HG03457 (cell line): ENCODE measurements around the gene STX8.

Source experiments
- ATAC-seq: cut with Tn5 transposase; IDR thresholded peaks from one replicate; pipeline ENCODE4 v1.9.1; 2021; ENCODE audit warnings: moderate number of reproducible peaks; ENCODE audit not compliant: unreplicated experiment

The STX8 gene

DNA sequence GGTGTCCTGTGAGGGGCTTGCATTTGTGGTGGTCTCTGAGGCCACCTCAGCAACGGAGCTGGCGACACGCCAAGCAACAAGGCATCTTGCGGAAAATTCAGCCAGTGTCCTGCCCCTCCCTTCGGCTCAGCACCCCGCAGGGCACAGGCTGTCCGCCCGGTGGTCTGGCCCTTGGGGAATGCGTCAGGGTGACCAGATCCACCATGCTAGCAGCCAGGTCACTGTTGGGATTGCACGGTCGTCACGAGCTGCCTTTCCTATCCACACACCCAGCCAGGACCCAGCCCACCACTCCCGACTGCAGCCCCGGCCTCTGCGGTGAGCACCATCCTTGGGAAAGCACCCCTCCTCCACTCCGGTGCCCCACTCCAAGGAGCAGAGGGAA lies 333.1 kb downstream of the STX8 start:
- no peak for ATAC-seq

DNA sequence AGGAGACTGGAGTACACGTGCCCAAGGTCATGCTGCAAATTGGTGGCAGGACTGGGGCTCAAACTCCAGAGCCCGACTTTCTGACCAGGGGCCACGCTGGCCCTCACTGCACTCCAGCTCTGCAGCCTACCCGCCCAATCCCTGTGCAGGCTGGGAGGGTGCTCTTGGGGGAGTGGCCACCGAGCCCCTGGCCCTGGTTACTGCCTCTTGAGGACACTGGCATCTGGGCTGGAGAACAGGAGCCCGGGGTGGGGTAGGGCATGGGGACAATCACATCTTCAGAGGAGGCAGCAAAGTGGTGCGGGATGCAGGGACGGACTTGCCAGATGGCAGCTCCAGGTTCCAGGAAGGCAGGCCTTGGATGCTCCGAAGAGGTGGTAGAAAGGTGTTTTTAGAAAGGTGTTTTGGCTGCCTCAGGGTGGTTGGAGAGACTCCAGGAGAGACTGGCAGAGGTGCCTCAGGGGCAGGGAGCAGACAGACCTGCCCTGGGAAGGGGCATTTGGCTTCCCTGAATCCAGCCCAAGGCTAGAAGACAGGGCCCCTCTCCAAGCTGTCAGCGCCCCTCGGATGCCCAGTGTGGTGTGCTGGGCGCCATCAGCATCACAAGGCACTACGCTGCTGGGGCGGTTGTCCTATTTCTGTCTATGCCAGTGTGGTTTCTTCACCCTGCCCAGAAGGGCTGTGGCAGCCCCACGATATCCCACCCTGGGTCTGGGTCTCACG lies 333.7 kb downstream of the STX8 start:
- no peak for ATAC-seq

DNA sequence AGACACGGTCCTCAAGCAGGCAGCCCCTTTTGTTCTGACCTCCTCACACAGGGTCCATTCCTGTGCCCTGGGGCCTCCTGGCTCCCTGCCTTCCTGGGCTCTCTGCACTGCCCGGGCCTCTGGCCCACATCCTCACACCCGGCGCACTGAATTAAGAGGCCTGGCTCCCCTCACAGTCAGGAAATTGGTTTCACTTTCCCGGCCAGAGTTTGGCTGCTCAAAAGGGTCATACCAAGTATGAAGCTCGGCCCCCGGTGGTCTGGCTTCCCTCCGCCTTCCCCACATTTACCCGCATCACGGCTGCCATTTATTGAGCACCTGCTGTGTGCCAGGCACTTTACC lies 334.3 kb downstream of the STX8 start:
- no peak for ATAC-seq

DNA sequence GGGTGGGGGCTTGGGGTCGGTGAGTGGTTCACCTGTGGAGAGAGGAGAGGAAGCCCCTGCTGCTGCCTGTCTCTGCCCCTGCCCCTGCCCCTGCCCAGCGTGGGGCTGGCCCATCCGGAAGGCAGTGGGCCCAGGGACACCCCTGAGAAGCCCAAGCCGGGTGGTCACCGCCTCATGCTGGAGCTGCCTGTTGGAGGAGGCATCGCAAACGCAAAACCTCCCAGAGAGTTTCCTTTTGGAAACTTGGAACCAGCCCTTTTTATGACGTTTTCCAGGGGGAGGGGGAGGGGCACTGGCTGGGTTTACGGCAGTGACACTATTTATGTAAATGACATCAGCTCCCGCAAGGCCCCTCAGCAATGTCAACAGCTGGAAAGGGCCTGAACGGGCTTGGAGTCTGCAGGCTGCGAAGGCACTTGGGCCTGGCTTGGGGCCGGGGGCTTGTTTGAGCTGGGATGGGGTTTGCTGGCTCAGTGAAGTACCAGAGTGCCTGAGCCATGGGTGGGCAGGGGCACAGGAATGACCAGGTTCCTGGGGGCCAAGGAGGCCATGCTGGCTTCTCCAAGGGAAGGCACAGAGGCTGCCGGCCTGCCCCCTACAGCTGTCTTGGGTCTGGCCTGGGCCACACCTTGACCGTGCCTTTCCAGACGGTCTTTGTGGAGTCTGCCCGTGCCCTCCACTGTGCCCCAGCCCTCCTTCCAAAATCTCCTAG lies 334.8 kb downstream of the STX8 start:
- no peak for ATAC-seq

DNA sequence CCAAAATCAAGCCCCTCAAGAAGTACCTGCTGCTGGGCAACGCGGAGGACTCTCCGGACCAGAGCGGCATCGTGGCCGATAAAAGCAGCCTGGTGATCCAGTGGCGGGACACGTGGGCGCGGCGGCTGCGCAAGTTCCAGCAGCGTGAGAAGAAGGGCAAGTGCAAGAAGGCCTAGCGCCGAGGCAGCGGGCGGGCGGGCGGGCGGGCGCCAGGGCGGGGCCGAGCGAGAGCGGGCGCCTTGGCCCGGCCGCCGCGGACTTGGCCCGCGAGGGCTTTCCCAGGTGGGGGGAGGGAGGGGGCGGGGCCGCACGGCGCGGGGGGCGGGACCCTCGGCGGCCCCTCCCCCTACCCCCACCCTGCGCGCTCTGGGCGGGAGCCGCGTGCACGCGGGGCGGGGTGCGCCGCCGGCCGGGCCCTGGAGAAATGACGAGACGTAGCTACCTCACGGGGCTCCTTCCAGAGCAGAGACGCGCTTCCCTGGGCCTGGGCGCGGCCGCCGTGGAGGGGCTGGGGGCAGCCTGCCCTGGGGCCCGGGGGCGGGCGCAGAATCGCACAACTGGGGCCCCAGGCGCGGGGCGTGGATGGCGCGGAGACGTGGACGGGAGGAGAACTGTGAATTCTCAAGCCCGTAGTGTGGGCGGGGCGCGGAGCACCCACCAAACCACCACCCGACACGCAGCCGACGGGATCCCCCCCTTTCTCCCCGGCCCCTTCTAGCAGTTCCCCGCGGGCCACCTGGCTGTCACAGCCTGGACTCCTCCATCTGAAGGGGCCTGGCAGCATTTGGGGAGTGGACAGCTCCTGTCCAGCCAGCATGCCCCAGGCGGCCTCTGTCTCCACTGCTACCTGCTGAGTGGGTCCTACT lies 335.6 kb downstream of the STX8 start:
- ATAC-seq: no peak

DNA sequence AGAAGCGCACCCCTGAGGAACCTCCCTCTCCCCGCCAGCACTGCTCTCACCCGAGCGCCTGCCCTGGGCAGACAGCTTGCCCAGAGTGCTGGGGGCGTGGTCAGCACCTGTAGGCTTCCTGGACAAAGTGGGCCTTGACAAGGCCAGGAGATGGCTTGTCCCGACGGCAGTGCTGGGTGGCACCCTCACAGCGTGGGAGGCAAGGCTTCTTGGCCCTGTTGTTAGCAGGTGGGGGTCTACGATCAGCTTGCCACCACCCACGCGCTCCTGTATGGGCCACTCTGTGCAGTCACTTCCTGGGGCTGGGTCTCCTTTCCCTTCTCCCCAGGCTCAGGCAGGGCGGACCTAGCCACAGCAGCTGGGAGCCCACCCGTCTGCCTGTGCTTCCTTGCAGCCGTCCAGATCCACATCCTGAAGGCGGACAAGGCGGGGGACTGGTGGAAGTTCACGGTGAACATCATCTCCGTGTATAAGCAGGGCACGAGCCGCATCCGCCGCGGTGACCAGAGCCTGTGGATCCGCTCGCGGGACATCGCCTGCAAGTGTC lies 336.3 kb downstream of the STX8 start:
- ATAC-seq: no peak

DNA sequence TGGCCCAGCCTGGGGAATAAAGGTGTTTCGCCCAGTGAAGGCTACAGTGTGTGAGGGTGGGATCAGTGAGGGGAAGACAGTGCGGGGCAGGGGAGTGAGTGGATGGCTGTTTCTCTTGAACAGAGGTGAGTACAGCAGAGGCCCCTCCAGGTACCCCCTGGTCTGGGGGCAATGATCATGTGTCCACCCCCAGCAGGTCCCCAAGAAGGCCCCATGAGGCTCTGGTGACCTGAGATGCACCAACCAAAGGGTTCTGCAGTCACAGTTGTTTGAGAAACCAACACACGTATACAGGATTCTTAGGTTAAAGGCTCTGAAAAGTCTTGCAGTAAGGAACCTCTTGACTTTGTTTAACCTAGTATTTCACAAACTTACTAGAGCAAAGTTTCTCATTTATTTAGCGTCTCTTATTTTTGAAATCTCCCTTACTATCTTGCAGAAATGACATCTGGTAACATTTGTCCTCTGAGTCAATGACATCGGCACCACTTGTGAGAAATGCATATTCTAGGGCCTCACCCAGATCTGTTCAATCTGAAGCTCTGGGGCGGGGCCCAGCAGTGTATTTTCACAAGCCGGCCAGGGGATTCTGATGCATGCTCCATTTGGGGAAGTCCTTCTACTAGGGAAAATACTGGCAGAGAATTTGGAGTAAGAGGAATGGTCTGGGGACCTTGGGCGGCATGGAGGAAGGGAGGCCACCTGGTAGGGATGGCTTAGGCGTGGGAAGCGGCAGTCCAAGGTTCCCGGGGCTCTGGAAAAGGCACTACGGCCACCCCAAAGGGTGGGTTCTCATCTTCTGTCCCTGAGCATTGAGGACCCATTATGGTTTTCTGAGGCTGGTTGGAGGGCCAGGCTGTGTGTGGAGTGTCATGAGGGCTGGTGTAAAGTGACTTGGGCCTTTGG lies 337.0 kb downstream of the STX8 start:
- no peak for ATAC-seq

DNA sequence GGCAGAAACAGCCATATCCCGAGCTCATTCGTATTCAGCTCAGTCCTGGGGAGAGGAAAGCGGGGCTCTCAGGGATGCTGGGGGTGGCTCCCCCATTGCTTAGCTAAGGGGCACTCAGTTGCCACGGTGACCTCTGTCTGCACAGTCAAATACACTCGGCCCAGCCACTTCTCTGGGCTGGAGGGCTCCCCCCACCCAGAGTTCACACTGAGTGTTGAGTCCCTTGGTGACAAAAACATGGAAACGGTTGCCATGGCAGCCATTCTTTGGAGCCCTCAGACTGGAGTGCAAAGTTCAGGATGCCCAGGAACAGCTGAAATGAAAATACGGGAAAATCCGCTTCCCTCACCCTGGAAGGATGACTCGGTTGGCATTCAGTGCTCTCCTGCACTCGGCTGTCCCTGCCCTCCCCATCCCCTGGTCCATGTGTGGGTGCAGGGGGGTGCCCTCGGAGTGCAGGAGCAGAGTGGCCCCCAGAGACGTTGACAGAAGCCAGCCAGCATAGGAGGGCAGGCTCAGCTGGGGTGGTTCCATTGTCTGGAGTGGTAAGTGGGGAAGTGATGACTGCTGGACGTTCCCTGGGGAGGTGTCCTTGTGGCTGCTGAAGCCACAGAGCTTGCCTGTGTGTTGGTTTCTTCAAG lies 337.8 kb downstream of the STX8 start:
- no peak for ATAC-seq

DNA sequence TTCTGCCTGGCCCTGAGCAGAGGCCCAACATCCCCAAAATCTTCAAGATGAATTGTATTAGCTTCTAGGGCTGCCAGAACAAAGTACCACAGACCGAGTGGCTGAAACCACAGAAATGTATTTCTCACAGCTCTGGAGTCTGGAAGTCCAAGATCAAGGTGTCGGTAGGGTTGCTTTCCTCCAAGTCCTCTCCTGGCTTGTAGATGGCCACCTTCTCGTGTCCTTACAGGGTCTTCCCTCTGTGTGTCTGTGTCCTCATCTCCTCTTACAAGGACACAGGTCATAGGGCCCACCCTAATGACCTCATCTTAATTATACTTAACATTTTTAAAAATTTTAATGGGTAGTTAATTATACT lies 338.6 kb downstream of the STX8 start:
- no peak for ATAC-seq

DNA sequence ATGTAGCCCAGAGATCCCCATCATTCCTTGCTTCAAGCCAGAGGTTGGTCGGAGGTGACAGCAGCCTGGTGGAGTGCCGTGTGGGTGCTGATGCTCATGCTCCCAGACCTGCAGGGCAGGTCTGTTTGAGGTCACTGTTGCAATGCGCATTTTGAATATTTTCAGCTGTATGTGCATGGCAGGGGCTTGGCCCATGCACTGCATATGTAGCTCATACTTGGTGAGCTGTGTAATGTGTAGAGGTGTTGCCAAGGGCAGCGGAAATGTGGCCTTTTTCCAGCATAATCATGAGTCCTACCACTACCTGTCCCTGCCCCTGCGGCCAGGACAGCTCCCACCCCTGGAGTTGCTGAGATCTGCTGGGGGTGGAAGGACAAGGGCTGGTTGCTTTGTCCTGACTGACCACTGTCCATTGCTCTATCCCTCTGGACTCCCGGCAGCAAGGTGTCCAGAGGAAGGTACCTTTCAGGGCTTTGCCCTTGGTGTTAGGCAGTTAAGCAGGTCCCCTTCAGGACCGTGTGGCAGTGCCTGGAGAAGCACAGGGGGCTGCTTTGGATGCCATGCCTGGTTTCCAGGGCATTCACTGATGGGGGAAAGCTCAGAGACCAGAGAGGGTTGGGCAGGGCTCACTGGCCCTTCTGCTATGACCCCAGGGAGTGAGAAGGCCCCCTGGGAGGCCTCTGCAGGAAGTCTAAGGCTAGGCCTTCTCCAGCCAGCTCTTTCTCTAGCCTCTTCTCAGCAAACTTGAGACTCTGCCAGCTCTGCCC lies 339.2 kb downstream of the STX8 start:
- no peak for ATAC-seq

DNA sequence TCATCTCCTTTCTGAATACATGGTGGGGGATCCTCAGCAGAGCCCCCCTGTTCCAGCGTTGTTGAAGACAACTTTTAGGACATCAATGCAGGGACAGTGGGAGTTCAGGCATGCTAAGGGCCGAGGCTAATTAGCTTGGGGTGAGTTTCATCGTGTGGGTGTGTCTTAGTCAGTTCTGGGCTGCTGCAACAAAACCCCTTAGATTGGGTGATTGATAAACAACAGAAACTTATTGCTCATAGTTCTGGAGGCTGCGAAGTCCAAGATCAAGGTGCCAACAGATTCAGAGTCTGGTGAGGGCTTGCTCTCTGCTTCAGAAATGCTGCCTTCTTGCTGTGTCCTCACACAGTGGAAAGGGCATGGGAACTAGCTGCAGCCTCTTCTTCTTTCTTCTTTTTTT lies 340.3 kb downstream of the STX8 start:
- ATAC-seq: no peak

DNA sequence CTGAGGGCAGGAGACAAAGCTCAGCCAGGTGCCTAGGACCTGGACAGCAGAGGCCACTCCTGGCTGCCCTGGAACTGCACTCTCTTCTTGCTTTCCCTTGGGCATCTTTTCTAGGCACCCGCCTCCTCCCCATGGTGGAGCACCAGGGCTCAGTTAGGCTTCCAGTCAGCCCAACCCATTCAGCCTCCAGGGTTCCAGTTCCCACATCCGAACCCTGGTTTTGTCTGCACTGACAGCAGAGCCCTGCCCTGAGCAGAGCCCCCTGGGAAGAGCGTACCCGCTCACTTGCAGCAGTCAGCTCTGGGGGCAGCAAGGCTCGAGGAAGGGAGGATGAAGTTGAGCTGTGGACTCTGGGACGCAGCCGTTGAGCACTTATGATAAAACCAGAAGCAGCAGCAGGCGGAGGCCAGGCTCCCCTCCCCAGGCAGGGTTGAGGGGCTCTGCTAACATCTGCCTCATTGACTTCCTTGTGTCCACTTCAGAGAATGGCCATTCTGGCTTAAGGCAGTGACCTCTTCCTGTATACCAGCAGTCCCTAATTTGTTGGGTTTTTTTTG lies 341.2 kb downstream of the STX8 start:
- ATAC-seq: no peak

DNA sequence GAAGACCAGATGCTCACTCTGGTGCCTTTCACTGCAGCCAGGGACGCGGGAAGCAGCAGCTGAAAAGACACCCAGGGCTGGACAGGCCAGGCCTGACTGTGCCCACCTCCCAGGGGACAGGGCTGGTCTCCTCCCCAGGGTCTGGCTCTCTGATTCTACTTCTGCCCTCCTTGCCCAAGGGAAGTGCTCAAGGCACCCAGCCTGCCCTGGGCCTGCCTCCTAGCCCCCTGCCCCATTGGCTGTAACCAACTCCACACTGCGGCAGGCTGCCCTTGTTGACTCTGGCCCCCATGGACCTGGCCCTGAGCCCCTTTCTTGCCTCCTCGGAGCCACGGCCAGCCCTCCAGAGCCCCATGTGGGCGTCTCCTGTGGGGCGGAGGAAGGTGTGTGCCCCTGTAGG lies 341.9 kb downstream of the STX8 start:
- no peak for ATAC-seq

DNA sequence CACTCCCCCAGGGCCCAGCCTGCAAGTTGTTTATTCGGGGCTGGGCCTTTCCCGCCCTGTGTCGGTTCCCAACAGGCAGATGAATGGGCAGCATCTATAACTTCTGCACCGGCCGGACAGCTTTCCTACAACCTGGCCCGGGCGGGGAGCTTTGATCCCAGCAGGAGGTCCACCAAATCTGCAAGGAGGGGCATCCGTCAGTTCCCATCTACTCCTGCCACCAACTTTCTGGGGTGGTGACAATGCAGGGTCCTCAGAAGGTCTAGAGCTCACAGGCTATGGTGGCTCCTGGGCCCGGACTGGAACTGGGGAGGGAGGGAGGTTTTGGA lies 342.4 kb downstream of the STX8 start:
- no peak for ATAC-seq

DNA sequence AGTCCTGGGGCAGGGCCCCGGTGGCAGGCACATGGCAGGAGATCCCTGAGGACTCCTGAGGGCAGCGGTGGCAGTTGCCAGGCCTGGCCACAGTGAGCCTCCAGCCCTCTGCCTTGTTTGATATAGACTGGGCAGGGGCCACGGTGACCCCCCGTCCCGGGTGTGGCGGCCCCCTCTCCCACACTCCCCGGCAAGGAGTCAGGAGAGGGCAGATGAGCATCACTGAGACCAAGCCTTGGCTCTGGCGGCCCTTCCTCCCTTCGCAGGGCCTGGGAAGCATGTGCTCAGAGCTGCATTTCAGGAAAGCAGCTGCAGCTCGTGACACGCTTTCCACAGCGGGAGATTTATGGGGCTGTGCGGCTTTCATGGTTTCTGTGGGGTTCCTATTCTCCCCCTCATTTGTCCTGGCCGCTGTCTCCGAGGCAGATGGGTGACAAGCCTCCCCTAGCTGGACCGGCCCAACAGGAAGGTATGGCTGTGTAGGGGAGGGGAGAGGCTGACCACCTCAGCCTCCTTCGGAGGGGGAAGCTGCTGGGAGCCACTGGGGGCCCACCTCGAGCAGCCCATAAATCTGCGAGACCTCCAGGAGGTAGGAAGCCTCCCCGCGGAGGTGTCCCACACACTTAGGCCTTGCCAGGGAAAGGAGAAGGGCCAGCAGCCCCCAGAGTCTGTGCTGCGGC lies 342.9 kb downstream of the STX8 start:
- ATAC-seq: no peak

DNA sequence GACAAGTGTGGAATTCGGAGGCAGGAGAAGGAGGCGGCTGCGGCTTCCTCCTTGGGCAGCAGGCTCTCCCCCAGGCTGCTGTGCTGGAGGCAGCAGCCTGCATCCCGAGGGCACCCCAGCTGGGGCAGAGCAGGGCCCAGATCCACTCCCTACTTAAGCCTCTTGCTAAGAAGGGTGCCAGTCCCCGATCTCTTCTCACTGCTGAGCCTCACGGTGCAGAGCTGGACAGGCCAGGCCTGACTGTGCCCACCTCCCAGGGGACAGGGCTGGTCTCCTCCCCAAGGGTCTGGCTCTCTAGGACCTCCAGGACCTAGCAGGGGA lies 343.5 kb downstream of the STX8 start:
- no peak for ATAC-seq

DNA sequence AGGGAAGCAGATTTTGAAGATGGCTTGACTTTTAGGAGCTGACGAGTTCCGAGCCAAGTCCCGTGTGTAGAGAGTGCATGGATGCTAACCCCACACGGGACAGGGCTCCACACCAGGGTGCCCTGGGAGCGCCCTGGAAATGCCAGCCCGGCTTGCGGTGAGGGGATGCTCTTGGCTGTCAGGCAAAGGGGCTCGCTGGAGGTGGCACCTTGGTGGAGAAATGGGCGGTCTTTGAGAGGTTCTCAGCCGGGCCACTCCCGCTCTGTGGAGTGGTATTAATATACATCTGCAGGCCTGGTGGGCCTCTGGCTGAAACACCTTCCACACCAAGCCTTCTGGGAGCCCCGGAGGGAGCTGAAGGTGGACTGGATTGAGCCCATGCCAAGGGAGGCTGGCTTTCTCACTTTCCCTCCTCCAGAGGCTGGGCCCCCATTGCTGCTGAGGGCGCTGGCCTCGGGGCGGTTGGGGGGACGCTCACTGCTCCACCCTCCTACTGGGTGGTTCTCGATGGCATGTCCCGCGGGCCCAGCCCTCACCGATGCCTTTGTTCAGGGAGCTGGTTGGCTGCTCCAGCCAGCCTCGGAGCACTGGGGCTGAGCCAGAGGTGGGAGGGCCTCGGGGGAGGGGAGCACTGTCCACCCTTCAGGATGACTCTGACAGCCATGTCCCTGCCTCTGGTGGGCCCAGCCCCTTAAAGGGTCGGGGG lies 344.0 kb downstream of the STX8 start:
- no peak for ATAC-seq

DNA sequence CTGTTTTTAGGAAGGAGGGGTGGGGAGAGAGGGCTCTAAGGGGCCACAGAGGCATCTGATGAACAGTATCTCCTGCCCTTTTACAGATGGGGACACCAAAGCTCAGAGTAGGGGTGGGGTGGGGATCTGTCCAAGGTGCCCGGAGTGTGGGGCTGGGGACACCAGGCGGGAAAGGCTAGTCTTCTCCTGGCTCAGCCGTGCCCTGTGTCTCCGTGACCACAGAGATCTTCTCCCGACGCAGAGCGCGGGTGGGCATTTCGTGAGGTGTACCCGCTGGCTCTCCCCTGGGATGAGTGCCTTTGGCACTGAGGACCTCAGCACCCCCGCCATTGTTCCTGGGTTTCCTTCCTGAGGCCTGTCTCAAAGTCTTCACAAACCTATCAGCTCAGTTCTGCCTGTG lies 344.8 kb downstream of the STX8 start:
- no peak for ATAC-seq
